ENCODE data around the gene PDIA2.
"Not testable (repeated sequence)": the region's sequence is repeated elsewhere in the genome, so short reads cannot be mapped to it uniquely, and the experiment has no call there.

The PDIA2 gene

DNA sequence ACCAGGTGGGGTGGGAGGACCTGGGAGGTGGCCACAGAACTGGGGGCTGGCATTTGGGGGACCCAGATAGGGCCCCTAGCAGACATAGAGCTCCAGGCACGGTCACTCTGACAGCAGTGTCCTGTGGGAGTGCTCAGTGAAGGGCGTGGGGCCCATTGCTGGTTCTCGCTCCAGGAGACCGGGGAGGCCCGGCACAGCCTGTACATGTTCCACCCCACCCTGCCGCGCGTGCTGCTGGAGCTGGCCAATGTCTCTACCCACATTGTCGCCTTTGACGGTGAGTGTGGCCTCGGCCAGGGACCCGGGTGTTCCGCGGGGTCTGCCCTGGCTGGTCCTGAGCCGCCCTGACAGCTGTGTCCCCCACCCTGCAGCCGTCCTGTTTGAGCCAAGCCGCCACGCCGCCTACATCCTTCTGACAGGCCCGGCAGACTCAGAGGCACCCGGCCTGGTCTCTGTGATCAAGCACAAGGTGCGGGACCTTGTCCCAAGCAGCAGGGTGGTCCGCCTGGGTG lies 18.5 kb upstream of the PDIA2 start:
- DNase-seq (ENCODE audit: low read depth) = no peak

DNA sequence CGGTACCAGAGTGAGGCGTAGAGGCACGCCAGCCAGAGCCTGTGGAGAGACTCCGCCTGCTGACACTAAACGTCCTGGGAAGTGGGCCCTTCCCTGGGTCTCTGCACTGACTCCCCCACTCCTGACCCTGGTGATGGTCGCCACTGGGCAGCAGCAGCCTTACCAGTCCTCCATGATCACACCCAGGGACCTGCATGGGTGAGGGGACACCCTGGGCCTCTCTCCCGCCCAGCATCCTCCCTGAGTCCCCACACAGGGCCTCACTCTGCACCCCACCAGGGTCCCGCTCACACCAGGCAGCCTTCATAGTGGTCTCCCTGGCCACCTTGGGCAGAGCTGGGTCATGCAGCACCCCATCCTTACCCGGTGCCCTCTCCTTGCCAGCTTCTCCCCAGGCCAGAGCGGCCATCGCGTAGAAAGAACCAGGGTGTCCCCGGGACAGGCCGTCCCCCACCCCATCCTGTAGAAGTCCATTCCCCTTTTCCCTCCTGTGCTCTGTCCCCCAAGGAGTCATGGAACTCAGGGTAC lies 17.9 kb upstream of the PDIA2 start:
- DNase-seq (ENCODE audit: low read depth) = no peak

DNA sequence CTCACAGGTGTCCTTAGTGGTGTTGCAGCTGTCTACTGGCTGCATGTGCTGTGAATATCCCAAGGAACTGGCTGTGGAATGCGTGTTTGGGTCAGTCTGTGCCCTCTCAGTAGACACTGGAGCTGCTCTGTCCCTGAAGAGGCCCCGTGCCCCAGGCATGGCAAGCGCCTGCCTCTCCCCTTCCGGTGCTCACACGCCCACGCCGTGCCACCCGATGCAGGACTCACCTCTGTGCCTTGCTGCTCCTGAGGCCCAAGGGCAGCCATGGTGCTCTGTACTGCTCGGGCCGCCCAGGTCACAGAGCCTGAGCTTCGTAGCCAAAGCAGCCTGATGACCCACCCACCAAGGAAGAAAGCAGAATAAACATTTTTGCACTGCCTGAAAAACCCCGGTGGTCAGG lies 17.3 kb upstream of the PDIA2 start:
- no peak for DNase-seq (ENCODE audit: low read depth)

DNA sequence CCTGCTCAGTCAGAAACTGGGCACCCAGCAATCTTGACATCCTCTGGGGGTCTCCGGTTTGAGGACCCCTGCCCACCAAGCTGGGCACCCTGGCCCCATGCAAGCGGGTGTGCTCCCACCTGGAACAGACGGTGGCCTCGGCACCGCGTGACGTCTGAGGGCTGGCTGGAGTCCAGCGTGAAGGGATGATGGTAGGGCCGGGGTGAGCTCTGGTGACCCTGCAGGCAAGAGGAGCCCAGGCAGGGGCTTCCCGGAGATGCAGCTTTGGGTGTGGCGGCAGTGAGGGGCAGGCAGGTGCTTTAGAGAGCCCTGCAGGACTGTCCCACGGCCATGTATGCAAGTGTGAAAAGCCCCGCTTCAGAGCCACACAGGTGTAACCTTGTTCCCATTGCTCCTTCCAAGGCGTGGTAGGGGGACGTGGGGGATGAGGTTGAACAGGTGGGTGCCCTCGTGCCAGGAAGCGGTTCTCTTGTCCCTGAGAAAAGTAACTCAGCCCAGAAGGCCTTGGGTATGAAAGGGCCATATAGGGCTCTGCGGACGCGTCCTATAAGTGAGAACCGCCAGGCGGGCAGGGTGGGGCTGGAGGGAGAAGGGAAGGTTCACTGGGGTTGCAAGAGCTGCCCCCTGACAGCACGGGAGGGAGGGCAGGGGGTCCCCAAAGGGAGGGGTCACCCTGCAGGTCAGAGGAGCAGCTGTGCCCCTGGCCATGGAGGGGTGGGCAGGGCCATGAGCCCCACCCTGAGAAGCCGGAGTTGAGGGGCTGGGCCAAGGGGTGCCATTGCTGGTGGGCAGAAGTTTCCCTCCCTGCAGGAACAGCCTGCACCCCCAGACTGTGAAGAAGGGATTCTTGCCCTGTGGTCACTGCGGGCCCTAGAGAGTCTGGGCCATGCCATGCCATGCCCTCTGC lies 16.5 kb upstream of the PDIA2 start:
- no peak for DNase-seq (ENCODE audit: low read depth)

DNA sequence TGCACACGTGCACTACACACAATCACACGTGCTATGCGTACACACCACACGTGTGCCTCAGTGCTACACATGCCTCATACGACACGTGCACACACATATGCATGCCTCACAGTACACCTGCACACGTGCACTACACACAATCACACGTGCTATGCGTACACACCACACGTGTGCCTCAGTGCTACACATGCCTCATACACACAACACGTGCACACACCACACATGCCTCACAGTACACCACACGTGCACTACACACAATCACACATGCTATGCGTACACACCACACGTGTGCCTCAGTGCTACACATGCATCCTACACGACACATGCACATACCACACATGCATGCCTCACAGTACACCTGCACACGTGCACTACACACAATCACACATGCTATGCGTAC lies 15.4 kb upstream of the PDIA2 start:
- not testable (repeated sequence) for DNase-seq (ENCODE audit: low read depth)

DNA sequence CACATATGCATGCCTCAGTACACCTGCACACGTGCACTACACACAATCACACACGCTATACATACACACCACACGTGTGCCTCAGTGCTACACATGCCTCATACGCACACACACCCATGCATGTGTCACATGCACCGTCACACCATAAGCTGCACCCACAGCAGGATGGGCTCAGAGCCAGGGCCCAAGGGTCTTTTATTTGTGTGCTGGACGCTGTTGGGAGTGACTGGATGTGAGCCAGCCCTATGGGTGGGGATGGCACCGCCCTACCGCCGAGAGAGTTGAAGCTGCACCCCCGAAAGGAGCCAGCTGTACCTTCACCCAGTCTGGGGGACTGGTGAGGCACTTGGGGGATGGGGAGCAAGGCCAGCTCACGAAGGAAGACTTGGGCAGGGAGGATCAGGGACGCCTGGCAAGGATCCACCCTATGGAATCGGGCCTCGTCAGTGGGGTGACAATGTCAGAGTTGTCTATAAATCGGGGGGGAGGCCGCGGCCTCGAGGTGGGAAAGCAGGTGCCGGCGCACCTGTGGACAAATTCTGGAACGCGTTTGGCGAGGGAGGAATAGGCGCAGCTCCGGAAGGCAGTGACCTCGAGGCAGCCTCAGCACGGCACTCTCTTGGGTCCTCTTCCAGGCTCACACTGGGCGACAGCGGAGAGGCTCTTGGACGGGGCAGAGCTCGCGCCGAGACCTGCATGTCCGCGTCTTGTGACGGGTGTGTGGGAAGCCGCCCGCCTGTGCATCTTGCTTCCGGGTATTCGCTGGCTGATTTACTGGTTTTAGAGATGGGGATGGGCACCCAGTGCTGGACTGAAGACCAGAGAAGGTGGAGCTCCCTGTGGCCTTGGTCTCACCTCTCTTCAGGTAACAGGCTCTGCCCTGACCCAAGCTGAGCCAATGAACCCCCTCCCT lies 14.6 kb upstream of the PDIA2 start:
- DNase-seq (ENCODE audit: low read depth) = no peak

DNA sequence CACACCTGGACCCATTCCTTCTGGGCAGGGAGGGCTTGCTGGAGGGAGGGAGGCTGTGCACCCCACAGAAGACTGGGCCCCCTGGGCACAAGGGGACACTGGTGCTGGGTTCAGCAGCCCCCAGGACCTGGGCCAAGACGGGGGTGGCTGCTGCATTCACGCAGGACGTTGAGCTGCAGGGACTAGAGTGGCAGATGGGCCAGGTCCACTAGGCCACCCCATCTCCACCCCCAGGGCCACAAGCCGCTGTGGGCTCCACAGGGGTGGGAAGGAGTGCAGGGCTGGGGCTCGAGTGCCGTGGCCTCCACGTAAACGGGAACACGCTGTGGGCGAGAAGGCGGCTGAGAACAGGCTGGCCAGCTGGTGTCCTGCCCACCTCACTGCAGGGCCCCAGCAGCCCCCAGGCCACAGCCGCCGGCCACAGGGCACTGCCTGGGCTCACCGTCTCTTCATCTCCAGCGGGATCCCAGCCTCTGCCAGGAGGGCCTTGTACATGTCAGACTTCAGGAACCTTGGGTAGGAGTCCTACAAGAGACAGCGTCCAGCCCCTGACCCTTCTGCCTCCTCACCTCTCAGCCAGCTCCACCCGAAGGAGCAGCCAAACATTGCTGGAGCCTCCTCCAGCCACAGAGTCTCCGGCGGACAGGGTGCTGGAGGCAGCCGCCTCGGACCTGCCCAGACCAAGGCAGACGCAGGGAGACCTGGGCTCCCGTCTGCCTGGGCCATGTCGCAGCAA lies 13.7 kb upstream of the PDIA2 start:
- no peak for DNase-seq (ENCODE audit: low read depth)

DNA sequence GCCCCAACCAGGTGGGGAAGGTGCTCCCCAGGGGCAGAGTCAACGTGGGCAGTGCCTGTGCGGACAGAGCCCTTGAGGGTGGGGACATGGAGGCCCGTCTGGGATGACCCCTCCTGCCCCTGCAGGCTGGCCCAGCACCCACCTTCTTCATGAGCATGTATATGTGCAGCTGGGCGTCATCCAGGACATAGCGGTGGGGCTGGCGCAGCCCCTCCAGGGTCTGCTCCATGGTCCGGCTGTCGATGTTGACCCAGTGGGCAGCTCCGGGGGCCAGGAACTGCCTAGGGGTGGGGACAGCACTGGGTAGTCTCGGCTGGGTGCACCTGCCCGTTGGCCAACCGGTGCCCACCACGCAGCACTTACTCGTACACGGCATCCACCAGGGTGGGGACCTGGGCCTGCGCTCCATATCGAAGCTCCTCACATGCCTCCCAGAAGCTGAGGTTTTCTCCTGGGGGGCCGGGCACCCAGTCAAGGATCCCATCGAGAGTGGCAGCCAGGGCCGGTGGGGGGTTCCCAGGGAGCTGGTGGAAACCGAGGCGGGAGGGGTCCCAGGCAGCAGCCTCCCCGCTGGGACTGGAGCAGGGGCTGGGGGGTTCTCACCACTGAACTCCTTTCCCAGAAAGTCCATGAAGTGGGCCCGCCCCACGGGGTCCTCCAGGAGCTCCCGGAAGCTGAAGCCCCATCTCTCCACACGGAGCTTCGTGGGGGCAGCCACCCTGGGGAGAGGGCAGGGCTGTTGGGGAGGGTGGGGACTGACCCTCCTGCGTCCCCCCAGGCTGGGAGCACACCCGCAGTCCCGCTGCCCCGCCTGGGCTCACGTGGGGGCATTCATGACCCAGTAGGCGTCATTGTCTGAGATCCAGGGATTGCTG lies 12.3 kb upstream of the PDIA2 start:
- no peak for DNase-seq (ENCODE audit: low read depth)

DNA sequence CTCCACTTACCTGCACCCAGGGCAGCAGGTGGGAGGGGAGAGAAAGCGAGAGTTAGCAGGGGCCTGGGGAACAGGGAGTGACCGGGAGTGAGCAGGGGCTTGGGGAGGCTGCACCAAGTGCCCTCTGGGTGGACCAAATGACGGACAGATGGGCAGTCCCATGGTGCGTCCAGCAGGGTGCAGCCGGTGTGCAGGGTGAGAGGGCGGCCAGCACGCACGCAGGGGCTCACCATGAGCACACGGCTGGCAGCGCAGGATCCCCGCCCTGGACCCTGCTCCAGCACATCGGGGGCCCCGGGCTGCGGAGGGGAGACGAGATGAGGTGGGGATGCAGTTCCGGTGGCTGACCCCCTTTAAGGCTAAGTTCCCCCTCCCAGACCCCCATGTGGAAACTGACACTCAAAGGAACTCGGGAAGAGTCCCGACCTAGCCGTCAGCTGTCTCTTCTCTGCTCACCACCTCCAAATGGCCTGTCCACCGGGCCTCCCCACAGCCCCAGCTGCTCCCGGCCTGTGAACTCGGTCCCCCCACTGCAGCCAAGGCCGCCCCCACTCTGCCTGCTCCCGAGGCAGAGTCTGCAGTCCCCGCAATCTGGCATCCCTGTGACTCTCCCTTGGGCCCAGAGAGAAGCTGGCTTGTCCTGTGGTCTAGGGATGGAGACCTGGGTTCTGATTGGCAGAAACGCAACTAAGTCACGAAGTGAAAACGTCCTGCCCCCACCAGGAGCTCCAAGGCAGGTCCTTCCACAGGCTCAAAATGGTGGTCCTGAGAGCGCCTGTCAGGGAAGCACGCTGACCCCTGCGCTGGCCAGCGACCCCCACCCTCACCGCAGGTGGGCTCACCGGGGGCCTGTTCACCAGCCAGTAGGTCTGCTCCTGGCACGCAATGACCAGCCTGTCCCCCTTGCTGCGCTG lies 10.1 kb upstream of the PDIA2 start:
- no peak for DNase-seq (ENCODE audit: low read depth)

DNA sequence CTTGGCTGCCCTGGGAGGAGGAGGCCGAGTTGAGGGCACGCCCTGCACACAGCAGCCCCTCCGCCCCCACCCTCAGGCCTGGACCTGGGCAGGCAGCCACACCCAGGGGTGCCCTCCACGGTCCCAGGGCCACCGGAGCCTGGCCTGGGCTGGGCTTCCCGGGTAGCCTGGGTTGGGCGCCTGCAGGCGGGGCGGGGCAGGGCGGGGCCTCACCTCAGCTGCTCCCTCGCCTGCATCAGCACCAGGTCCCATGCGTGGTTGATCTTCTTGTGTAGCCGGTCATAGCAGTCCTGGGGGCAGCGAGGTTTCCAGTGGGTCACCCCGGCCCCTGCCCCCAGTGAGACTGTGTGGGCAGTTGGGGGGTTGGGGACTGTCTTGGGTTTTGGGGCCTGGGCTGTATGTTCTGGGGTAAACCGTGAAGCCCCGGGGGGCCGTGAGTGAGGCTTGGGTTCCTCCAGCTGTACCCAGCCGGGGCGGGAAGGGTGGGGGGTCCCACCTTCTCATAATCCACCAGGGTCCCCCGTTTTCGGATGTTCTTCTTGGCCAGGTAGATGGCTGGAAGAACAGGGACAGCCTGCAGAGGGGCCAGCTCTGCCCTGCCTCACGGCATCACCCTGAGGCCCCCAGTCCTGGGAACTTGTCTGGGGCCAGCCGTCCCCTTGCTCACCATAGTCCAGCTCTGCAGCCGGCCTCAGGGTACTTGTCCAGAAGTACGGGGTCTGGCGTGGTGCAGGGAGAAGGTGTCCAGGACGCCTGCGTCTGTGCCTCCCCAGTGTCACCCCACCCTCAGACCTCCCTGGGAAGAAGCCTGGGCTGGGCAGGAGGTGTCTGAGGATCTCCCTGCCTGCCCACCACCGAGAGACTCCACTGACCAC lies 9.2 kb upstream of the PDIA2 start:
- no peak for DNase-seq (ENCODE audit: low read depth)

DNA sequence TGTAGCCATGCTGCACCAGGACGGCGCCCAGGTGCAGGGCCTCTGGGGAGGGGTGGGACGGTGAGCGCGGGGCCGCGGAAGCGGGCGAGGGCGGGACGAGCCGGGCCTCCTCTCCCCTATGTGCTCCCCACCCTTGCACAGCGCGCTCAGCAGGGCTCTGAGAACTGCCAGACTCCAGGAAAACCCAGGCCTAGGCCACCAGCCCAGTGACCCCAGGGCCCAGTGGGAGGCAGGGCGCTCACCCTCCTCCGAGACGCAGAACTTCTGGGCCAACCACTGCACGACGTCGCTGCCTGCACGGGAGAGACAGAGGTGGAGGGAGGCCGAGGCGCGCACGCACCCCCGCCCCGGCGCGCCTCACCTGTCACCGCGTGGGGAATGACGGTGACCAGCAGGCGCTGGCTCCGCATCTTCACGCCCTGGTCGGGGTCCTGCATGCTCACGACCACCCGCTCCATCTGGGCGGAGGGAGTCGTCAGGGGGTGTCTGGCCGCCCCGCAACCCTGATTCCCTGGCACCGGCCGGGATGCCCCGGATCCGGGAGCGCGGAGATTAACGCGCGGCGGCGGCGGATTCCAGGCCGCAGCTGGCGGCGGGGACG lies 7.8 kb upstream of the PDIA2 start:
- no peak for DNase-seq (ENCODE audit: low read depth)

DNA sequence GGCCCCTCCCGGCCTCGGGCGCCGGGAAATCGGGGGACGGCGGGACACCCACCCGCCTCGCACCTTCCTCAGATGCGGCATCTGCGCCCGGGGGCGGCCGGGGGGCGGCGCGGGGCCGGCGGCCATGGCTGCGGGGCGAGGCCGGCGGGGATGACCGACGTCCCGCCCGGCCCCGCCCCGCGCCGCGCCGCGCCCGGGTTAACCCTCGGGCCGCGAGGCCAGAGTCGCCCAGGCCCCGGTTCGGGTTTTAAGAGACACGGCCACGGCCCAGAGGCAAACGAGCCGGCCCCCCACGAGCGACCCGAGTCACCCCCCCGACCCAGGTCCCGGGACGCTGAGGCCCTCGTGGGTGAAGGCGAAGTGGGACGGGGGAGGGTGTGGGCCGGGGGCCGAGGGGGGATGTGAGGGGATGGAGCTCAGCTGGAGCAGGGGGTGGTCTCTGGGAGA lies 7.2 kb upstream of the PDIA2 start, which contains the start of gene RGS11:
TSS of gene RGS11 (minus strand) at position 159 of the 447 bp plus-strand sequence. CDS start at position 126, 33 bp downstream.
- DNase-seq (ENCODE audit: low read depth) = no peak

DNA sequence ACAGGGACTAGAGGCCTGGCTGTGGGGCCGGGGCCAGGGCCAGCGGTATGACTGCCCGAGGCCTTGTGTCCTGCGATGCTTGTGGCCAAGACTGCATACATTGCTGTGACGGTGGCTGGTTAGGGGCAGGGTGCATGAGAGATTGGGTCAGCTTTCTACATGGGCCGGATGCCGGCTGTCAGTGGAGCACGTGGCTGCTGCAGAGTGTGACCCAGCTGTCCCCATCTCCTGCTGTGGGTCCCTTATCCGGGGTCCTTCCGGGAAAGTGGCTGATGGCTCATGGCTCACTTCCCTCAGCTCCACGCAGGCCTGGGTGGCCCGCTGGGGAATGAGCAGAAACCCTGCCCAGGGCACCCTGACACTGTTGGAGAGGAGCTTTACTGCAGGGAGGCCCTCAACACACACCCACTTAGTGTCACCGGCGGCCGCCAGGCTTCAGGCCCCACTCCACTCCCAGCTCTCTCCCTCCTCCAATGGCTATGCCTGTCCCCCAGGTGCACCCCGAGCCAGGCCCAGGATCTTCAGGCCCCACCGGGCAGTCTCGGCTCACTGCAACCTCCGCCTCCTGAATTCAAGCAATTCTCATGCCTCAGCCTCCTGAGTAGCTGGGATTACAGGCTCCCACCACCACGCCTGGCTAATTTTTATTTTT lies 6.4 kb upstream of the PDIA2 start:
- DNase-seq (ENCODE audit: low read depth) = no peak

DNA sequence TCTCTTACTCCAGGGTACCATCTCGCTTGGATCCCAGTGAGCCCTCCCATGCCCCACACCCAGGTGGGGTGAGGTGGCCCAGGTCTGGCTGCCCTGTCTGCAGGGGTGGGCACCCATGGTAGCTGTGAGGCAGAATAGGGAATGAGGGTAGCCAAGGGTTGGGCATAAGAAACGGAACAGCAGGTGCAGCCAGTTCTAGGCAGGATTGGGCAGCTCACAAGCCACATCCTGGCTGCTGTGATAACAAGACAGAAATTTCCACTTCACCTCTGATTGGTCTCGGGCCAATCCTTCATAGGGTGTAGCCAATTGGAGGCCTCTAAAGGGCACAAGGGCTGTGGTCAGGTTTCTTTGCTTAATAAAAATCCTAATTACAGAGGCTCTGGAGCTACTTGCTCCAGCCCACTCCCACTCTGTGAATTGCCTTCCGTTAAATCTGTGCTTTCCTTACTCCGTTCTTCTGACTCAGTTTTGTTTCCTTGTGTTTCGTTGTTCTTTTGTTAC lies 4.0 kb upstream of the PDIA2 start:
- DNase-seq (ENCODE audit: low read depth) = no peak

DNA sequence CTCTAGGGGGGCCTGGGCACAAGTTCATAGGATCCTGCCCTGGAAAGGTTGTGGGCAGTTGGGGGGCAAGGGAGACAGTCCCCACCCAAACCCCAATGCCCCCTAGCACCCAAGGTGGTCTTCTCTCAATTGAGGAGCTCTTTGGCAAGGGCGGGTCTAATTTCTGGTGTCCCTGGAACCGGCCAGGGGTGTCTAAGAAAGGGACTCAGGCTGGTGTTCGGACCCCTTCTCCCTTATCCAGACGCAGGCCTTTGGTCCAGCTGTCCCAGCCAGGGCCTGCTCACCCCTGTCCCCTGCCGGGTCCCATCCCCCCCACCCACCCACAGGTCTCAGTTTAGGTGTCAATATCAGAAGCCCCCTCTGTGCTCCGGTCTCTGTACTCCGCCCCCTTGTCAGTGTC lies 3.4 kb upstream of the PDIA2 start:
- DNase-seq (ENCODE audit: low read depth) = no peak

DNA sequence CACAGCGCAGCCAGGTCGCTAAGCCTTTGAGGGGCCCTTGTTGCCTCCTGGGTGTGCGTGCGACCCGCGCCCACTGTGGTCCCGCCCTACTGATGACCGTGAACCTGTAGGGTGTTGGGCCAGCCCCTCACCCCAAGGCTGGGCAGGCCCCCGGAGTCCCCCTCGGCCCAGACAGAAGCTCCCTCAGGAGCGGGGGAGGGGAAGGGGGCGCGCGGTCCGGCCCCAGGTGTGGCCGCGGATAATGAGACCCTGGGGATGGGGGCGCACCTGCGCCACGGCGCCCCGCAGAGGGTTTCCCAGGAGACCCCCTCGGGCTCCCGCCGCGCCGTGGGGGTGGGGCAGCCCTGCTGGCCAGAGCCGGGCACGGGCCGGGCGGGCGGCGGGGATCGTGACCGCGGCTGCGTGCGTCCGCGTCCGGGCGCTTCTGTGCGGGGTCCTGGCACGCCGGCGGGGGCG lies 2.9 kb upstream of the PDIA2 start:
- no peak for DNase-seq (ENCODE audit: low read depth)

DNA sequence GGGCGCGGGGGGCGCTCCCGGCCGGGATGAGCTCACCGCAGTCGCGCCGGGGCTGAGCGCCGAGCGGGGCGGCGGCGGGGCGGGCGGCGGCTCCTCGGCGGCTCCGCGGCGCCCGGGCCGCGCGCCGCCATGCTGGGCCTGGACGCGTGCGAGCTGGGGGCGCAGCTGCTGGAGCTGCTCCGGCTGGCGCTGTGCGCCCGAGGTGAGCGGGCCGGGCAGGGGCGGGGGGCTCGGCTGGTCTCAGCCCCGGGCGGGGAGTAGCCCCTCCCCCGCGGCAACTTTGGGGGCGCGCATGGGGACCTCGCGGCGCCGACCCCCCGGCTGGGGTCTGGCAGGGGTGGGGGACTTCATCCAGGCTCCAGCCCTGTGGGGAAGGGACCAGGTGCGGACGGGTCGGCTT lies 2.4 kb upstream of the PDIA2 start, which contains the start of gene ARHGDIG:
TSS of gene ARHGDIG (plus strand) at position 40 of the 400 bp plus-strand sequence. CDS start at position 130, 90 bp downstream.
- no peak for DNase-seq (ENCODE audit: low read depth)

All from activated gamma-delta T cell treated with anti-CD3 and anti-CD28 coated beads, Interleukin-2, amount 50 U/mL, for 16 hours (primary cell).